ENCODE data around the gene TTC28. TPM values are rescaled to one million over a fixed set of nuclear protein-coding genes. Genes with fewer than 3 reads are reported as not detected.

TTC28 gene
- total RNA-seq, 6 experiments from 2014 or later = 10.8 to 18.9 (median 13.6) TPM

DNA sequence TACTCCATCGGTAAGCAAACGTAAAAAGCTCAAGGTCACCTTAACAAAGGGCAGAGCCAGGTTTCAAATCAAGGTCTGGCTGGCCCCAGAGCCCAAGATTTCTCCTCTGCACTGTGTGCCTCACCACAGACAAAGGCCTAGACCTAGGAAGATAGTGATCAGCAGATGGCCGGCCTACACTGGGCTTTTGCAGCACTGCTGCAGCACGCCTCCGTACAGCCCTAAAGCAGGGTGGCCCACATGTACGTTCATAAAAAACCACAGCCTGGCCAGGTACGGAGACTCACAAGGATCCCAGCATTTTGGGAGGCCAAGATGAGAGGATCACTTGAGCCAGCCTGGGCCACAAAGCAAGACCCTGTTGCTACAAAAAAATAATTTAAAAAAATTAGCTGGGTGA lies 654.3 kb downstream of the TTC28 start:
- Mint-ChIP-seq H3K36me3 (ENCODE audit: low read depth) (no peaks in the 10 kb centered on the region), H3K4me1 (ENCODE audit: low read depth) (peaks cover 6% of the 10 kb centered on the region), H3K27me3 (ENCODE audit: insufficient read depth) (peaks cover 2% of the 10 kb centered on the region), H3K4me3 (no peak overlapping the region), H3K9me3 (no peaks in the 10 kb centered on the region), H3K27ac (no peak overlapping the region)
- no peak for DNase-seq
- TF ChIP-seq, protein P1, sequence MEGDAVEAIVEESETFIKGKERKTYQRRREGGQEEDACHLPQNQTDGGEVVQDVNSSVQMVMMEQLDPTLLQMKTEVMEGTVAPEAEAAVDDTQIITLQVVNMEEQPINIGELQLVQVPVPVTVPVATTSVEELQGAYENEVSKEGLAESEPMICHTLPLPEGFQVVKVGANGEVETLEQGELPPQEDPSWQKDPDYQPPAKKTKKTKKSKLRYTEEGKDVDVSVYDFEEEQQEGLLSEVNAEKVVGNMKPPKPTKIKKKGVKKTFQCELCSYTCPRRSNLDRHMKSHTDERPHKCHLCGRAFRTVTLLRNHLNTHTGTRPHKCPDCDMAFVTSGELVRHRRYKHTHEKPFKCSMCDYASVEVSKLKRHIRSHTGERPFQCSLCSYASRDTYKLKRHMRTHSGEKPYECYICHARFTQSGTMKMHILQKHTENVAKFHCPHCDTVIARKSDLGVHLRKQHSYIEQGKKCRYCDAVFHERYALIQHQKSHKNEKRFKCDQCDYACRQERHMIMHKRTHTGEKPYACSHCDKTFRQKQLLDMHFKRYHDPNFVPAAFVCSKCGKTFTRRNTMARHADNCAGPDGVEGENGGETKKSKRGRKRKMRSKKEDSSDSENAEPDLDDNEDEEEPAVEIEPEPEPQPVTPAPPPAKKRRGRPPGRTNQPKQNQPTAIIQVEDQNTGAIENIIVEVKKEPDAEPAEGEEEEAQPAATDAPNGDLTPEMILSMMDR (IDR thresholded peaks at IDR 0.05) = no peak

DNA sequence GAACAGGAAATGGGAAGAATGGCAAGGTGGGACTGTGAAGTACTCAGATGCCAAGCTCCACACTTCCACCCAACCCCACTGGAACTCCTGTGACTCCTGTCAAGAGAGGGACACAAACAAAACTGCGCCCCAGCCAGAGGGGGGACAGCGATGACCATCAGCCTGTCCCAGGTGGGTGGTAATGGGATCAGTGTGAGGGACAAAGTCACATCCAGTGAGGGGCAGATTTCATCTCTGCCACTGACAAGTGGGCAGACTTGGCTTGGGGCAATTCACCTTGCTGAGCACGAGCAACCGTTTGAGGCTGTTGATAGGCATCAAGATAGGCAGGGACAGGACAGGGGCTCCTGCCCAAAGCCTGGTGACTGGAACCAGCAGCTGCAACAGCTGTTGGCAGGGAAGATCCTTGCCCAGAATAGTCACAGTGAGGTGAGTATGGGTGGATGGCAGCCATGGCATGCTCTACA lies 655.2 kb downstream of the TTC28 start:
- TF ChIP-seq, protein P1 (IDR thresholded peaks at IDR 0.05) = no peak
- Mint-ChIP-seq H3K4me3 (no peak overlapping the region), H3K9me3 (no peaks in the 10 kb centered on the region), H3K4me1 (ENCODE audit: low read depth) (peaks cover 13% of the 10 kb centered on the region), H3K36me3 (ENCODE audit: low read depth) (no peaks in the 10 kb centered on the region), H3K27me3 (ENCODE audit: insufficient read depth) (peaks cover 2% of the 10 kb centered on the region), H3K27ac (no peak overlapping the region)
- DNase-seq = no peak

DNA sequence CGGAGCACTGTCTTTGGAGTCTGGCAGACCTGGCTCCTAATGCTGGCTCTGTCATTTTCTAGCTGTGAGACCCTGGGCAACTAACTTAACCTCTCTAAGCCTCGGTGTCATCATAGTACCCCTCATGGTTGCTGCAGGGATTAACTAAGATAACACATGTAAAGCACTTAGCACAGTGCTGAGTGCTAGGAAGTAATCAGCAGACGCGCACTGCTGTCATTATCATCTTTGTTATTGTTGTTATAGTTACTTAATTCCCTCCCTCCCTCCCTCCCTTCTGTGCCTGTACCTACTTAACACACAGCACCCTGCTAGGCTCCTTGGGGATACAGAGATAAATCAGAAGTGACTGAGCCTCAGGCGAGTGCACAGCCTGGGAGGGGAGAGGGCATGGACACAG lies 655.9 kb downstream of the TTC28 start:
- DNase-seq = no peak
- TF ChIP-seq, protein P1 (IDR thresholded peaks at IDR 0.05) = no peak
- no peak overlapping the region for H3K27ac Mint-ChIP-seq
- peaks cover 18% of the 10 kb centered on the region for H3K4me1 Mint-ChIP-seq (ENCODE audit: low read depth)
- no peak overlapping the region for H3K4me3 Mint-ChIP-seq
- no peaks in the 10 kb centered on the region for H3K9me3 Mint-ChIP-seq
- no peaks in the 10 kb centered on the region for H3K36me3 Mint-ChIP-seq (ENCODE audit: low read depth)
- H3K27me3 Mint-ChIP-seq (ENCODE audit: insufficient read depth) = peaks cover 2% of the 10 kb centered on the region

DNA sequence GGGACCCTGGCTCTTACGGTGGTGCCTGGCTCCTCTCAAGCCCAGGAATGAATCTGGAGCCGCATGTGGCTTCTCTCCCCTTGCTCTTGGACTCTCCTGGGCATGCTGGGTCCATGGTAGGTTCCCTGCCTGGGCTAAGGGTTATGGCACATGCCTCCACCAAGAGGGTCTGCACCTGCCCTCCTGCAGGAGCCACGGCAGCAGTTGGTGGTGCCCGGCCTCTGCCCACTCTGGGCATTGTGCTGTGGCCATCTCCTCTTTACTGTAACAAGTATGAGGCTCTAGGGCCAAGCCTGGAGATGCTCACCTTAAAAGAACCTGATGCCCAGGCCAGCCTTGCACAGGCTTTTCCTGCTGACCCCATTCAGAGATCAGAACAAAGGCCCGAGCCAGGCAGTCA lies 656.6 kb downstream of the TTC28 start:
- H3K4me3 Mint-ChIP-seq = no peak overlapping the region
- H3K27ac Mint-ChIP-seq = no peak overlapping the region
- H3K4me1 Mint-ChIP-seq (ENCODE audit: low read depth) = peaks cover 18% of the 10 kb centered on the region
- H3K27me3 Mint-ChIP-seq (ENCODE audit: insufficient read depth) = peaks cover 2% of the 10 kb centered on the region
- DNase-seq = no peak
- TF ChIP-seq, protein P1 (IDR thresholded peaks at IDR 0.05) = no peak
- no peaks in the 10 kb centered on the region for H3K9me3 Mint-ChIP-seq
- H3K36me3 Mint-ChIP-seq (ENCODE audit: low read depth) = no peaks in the 10 kb centered on the region

DNA sequence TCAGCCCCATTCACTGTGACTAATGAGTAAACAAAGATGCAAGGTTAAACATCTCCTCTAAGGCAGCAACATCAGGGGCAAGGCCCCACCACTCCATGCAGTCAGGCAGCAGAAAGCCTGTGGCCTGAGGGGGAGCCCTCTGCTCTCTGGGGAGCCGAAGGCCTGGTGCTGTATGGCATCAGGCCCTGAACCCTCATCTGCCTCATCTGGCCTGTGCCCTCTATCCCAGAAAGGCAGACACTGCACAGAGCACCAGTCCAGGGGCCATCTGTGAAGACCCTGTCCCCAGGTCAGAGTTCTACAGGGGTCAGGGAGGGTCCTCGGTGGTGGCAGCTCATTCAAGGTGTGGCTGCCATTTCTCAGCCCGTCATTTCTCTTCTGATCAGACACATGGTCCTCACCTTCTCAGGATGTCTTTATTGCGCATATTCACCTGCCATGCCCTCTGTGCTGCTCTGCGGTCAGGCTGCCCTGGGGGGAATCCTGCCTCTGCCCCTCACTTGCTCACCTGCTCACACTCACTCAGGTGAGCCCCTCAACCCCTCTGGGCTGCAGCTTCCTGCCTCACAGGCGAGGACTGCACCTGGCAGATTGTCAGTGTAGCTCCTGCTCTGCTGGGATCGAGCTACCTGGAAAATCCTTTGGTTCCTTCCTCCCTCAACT lies 657.5 kb downstream of the TTC28 start:
- TF ChIP-seq, protein P1 (IDR thresholded peaks at IDR 0.05) = no peak
- no peaks in the 10 kb centered on the region for H3K9me3 Mint-ChIP-seq
- peaks cover 18% of the 10 kb centered on the region for H3K4me1 Mint-ChIP-seq (ENCODE audit: low read depth)
- no peaks in the 10 kb centered on the region for H3K36me3 Mint-ChIP-seq (ENCODE audit: low read depth)
- peaks cover 2% of the 10 kb centered on the region for H3K27me3 Mint-ChIP-seq (ENCODE audit: insufficient read depth)
- DNase-seq = no peak
- H3K27ac Mint-ChIP-seq = no peak overlapping the region
- no peak overlapping the region for H3K4me3 Mint-ChIP-seq
